NCI-H1417 treated with DMSO at 0.1 percent for 48 hours (cell line): ENCODE measurements around the gene MEX3D.
"Not testable (repeated sequence)": the region's sequence is repeated elsewhere in the genome, so short reads cannot be mapped to it uniquely, and the experiment has no call there.

Experiments
- DNase-seq: peaks from one replicate; lab custom pipeline; 2025; lab: John Stamatoyannopoulos, UW

Gene MEX3D

DNA sequence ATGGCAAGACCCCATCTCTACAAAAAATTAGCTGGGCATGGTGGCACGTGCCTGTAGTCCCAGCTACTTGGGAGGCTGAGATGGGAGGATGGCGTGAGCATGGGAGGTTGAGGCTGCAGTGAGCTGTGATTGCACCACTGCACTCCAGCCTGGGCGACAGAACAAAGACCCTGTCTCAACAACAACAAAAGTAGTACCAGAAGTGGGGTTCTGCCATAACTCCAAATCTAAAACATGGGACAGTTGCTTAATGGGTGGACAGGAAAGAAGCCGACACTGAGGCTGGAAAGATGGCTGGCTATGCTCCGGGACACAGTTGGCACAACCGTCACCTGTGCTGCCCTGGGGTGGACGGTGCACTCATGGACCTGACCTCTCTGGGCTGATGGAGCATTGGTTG is 32.4 kb downstream of the MEX3D start:
- not testable (repeated sequence) for DNase-seq

DNA sequence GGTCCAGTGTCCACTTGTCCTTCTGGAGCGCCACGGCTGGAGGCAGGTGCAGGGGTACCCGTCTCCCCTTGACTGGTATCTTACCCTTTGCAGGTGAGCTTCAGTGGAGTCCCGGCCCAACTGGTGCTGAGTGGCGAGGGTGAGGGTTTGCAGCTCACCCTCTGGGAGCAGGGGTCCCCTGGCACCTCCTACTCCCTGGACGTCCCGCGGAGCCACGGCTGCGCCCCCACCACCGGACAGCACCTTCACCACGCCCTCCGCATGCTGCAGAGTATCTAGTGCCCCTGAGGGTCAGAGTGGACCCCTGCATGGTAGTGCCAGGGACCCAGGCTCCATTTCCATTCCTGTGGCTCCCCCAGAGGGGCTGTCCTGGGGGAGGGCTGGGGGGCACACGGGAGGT is 33.2 kb downstream of the MEX3D start:
- DNase-seq: no peak

DNA sequence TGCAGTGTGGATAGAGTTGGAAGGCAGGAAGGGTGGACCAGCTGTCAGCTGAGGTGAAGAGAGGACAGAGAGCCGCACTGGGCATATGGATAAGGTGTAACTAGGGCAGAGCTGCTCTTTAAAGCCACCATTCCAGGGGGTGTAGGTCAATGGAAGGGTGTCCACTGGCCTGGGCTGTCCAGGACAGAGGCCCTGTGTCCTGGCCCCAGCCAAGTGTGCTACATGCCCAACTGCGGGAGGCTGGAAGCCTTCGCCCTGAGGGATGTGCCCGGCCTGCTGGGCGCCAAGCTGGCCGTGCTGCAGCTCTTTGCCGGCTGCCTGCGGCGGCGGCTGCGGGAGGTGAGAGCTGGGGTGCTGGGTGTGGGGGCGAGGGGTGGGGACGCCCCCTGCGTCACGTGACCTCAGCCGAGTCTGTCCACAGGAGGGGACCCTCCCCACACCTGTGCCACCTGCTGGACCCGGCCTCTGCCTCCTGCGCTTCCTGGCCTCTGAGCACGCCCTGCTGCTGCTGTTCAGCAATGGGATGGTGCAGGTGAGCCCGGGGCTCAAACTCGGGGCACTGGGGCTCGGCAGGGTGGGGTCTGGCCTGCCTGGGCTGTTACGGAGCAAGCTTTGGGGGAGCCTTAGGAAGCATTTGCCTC is 34.5 kb downstream of the MEX3D start:
- DNase-seq: no peak

DNA sequence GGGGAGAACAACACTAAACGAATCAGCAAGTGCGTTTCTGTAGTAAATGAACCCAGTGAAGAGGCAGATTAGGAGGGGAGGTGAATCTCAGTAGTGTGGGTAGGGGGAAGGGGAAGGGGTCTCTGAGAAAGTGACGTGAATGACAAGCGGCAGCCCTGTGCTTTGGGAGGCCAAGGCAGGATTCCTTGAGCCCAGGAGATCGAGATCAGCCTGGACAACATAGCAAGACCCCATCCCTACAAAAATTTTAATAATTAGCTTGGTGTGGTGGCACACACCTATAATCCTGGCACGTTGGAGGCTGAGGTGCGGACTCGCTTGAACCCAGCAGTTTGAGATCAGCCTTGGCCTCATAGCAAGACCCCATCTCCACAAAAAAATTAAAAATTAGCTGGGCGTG is 36.1 kb downstream of the MEX3D start:
- no peak for DNase-seq

DNA sequence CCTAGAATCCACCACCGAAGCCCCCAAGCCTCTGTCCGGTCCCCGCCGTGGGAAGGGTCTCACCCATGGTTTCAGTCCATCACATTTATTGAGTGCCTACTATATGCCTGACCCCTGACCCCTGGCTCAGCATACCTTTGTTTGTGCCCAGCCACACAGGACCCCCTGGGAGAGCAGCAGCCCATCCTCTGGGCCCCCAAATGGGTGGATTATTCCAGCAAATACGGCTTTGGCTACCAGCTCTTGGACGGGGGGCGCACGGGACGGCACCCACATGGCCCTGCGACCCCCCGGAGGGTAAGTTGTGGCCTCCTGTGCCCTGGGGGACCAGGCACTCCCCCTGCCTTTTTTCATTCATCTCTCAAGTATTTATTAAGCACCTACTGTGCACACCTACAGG is 36.5 kb downstream of the MEX3D start:
- no peak for DNase-seq

DNA sequence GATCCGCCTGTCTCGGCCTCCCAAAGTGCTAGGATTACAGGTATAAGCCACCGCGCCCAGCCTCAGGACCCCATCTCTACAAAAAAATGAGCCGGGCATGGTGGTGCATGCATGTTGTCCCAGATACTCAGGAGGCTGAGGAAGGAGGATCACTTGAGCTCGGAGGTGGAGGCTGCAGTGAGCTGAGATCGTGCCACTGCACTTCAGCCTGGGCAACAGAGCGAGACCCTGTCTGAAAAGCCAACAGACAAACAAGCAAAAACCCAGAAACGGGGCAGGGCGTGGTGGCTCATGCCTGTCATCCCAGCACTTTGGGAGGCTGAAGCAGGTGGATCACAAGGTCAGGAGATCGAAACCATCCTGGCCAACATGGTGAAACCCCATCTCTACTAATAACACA is 37.3 kb downstream of the MEX3D start:
- DNase-seq: not testable (repeated sequence)

DNA sequence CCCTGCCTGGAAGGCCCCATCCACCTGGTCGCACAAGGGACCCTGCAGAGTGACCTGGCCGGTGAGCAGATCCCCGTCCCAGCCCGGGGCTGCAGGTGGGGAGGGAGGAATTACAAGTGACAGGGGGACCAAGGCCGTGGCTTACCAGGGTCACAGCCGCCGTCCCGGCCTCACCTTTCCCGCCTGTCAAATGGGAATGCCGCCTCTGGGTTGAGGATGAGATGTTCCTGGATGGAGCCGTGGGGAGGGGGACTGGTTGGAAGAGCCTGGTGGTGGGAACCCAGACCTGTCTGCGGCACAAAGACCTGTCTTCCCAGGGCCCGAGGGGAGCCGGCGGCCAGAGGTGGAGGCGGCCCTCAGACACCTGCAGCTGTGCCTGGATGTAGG is 38.7 kb downstream of the MEX3D start:
- DNase-seq: no peak

DNA sequence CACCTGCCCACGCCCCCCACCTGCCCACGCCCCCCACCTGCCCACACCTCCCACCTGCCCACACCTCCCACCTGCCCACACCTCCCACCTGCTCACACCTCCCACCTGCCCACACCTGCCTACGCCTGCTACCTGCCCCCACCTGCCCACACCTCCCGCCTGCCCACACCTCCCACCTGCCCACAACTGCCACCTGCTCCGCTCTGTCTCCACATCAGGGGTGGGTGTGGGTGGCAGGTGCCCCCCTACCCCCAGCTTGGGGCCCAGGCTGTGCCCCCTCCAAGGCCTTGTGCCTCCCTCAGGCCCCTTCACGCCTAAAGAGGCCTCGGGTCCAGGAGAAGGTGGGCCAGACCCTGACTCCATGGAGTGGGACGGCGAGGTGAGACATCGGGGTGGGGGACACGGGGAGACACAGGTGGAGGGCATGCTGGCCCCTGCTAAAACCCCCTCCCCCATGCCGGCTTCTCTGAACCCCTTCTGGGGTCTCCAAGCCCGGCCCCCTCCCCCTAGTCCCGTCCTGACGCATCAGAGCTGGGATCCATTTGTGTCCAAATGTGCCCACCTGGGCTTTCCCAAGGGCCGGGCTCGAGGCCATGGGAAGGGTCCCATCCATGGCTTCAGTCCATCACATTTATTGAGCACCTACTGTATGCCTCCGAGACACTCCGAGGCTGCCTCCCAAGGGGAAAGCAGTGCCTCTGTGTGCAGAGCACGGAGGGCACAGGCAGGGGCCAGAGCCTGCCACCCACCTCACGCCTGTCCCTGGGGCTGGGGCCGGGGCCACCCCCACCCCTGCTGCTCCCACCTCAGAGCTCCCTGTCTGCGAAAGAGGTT is 39.3 kb downstream of the MEX3D start:
- DNase-seq: no peak

DNA sequence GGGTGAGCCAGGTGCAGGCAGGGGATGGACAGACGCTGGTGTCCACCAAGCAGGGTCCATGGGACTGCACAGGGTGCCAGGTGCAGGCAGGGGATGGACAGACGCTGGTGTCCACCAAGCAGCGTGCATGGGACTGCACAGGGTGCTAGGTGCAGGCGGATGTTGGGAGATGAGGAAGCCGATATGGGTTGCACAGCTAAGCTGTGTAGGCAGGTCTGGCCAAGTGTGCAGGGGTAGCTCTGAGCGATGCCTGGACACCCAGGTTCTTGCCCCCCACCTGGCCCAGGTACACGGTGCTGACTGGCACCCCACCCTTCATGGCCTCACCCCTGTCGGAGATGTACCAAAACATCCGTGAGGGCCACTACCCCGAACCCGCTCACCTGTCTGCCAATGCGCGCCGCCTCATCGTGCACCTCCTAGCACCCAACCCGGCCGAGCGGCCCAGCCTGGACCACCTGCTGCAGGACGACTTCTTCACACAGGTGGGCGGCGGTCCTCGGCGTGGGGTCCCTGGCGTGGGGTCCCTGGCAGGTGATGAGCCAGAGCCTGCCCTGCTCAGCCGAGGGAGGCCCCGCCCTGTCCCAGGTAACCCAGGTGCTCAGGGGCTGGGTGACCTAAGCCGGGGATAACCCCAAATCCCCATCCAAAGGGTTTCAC is 40.3 kb downstream of the MEX3D start:
- DNase-seq: no peak

DNA sequence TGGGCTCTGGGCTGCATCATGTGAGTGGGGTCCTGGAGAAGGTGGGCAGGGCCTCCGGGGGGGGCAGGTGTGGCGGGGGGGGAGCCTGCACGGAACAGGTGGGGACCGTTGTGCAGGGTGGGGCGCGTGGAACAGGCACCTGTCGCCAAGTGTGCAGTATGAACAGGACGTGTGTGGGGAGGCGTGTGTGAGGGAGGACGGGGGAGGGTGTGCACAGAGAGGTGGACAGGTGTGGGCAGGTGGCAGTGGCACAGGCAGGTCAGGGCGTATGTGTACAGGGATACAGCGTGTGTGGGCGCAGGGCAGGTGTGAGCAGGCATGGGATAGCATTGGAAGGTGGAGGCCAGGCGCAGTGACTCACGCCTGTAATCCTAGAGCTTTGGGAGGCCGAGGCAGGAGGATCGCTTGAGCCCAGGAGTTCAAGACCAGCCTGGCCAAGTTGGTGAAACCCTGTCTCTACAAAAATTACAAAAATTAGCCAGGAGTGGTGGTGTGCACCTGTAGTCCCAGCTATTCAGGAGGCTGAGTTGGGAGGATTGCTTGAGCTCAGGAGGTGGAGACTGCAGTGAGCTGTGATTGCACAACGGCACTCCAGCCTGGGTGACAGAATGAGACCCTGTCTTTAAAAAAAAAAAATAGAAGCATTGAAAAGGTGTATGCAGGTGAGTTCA is 41.0 kb downstream of the MEX3D start:
- DNase-seq: no peak

DNA sequence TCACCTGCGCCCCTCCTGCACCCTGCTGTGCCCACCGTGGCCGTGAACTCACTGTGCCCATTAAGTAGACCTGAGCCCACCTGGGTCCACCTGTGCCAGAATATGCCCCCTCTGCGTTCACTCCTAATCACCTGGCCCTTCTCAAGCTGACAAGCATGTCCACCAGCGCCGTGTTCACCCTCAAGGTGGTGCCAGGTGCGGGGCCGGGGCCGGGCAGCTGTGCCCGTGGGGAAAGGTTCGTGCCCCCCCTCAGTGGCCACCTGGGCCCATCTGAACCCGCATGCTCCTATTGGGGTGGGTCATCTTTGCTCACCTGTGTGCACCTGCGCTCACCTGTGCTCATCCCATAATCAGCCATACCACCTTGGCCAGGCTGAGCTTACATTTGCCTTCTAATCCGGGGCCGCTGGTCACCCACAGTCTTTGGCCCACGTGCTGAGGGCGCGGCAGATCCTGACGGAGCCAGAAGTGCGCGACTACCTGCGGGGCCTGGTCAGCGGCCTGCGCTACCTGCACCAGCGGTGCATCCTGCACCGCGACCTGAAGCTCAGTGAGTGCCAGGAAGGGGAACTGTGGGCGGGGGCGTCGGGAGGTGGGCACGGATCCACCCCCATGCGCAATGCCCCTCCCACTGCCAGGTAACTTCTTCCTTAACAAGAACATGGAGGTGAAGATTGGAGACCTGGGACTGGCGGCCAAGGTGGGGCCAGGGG is 41.9 kb downstream of the MEX3D start:
- no peak for DNase-seq

DNA sequence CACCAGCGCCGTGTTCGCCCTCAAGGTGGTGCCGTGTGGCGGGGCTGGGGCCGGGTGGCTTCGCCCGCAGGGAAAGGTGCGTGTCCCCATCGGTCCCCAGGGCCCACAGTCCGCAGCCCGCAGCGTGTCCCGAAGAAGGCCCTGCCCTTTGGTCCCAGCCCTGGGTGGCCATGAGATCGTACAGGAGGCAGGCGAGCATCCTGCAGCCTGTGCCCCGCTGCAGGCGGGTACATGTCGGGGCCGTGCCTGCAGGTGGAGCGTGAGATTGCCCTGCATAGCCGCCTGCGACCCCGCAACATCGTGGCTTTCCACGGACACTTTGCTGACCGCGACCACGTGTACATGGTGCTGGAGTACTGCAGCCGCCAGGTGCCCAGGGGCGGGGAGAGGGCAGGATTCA is 42.8 kb downstream of the MEX3D start:
- DNase-seq: no peak

DNA sequence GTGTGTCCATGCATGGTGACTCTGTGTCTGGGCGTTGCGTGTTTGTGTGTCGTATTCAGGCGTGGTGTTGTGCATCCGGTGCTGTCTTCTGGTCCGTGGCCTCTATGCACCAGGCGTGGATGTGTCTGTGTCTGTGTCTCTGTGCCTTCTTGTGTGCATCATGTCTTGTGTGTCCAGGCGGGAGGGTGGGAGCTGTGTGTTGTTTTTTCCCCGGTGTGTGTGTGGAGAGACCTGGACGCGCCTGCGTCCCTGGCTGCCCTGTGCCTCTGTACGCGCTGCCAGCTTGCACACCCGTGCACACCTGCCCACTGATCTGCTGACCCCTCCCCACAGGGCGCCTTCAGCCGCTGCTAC is 43.2 kb downstream of the MEX3D start:
- DNase-seq: no peak

DNA sequence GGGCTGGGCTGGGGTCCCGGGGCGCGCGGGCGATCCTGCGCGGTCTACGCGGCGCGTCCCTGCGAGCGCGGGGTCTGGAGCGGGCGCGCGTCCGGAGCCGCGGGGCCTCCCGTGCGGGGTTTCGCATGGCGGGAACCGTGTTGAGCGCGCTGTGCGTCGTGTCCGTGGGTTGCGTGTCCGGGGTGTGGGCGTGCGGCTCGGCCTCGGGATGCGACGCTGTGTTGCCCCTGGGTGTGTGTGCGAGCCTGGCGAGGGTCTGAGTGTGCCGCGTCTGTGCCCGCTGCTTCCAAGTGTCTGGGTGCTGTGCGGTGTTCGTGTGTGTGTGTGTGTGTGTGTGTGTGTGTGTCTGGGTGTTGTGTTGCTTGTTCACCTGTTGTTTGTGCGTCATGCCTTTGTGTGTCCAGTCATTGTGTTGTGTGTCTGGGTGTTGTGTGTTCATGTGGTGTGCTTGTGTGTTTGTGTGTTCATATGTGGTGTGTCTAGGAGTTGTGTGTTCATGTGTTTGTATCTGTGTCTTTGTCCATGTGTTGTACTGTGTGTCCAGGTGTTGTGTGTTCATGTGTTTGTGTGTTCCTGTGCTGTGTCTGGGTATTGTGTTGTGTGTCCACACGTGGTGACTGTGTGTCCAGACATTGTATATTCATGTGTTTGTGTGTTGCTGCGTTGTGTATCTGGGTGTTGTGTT is 43.7 kb downstream of the MEX3D start:
- no peak for DNase-seq

DNA sequence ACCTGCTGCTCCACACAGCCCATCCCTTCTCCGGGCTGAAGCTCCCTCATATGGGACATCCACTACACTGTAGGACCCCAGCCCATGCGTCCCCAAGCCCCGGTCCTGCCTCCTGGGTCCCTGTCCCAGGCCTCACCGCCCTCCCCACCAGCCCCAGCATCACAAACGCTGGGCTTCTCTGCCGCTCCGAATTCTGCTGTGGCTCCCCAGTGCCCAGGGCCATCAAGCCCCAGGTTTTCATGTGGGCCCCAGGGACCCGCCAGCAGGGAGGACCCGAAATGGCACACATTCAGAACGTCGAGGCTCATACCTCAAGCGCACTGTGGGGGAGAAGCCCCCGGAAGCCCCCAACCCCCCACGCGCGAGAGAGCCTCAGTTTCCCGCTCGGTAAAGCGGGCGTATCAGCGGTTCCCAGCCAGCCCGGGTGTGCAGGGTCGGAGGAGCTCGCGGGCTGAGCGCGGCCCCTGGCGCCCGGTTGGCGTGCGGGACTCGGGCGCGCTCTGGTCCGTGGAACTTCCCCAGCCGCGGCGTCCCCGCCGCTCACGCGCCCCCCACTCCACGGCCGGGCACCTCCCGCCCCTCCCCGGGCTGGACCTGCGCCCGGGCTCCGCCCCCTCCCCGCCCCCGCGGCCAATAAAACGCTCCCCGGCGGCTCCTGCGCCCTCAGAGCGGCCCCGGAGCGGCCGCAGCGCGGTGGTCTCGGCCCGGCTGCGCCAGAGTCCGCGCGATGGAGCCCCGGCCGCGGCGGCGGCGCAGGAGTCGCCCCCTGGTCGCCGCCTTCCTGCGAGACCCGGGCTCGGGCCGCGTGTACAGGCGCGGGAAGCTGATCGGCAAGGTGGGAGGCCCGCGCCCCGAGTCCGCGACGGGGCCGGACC is 44.5 kb downstream of the MEX3D start, which contains the start of gene PLK5:
PLK5 (plus strand) TSS at position 666 of the 875 bp plus-strand sequence. CDS start 2,920 bp downstream, outside the sequence.
- DNase-seq: no peak

DNA sequence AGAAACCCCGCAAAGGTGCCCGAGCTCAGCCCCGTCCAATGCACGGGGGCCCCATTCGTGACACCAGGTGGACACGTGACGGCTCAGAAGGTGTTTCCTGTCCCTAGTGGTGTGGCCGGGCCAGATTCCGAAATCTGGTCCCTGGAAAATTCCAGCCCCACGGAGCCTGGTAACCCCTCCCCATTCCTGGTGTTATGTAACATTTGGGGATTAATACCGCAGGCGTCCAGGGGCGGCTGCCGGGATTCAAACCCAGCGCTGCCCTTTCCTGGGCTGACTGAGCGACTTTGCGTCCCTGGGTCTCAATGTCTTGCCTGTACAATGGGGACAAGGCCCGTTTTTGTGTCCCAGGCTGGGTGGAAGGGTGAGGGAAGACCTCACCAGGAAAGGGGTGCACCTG is 45.3 kb downstream of the MEX3D start:
- no peak for DNase-seq

DNA sequence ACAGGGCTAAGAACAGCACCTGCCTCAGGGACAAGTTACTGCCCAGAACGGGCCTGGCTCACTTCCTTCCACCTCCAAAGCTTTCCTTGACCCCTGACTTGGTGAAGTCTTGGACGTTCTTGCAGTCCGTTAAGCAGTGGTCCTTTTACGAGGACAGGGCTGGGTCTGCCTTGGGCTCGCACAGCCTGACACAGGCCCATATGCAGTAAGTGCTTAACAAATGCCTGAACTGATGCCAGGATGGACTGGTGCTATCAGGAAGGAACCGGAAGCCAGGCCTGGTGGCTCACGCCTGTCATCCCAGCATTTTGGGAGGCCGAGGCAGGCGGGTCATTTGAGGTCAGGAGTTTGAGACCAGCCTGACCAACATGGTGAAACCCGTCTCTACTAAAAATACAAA is 46.1 kb downstream of the MEX3D start:
- no peak for DNase-seq

DNA sequence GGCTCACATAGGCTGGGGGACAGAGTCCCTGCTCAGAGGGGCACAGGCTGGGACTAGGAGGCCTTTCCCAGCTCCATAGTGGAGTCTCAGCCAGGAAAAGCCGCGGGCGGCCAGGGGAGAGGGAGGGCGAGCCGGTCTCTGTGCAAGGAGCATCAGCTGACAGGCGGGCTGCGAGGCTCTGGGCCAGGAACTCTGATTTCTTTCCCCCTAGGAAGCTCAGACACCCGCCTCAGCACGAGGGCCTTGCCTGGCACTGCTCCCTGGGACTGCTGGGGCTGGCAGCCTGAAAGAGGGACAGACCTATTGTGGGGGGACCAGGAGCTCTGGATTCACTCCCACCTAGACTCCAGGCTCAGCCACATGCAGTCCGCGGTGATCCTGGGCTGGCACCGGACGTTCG is 46.5 kb downstream of the MEX3D start:
- DNase-seq: no peak

DNA sequence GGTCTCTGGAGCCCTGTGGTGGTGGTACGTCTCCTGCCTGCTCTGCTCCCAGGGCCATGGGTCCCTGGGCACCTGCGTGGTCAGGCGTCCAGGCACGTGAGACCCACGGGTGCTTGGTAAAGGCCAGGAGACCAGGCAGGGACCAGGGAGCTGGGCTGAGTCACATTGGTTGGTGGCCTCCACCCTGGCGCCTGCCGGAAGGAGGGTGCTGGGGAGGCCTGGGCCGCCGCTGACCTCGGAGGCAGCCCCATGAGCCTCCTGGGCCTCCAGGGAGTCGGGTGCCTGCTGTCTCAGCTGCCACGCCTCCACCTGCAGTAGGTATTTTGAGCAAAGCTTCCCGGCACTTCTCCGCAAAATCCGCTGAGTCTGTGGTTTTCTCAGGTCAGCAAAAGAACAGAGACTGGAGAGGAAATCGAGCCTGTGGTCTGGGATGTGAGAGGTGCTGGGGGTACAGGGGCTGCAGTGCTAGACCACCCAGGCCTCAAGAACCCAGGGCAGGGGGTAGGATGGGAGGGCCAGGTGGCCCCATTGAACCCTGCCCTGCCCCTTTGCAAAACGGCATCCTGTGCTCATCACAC is 47.8 kb downstream of the MEX3D start:
- no peak for DNase-seq

DNA sequence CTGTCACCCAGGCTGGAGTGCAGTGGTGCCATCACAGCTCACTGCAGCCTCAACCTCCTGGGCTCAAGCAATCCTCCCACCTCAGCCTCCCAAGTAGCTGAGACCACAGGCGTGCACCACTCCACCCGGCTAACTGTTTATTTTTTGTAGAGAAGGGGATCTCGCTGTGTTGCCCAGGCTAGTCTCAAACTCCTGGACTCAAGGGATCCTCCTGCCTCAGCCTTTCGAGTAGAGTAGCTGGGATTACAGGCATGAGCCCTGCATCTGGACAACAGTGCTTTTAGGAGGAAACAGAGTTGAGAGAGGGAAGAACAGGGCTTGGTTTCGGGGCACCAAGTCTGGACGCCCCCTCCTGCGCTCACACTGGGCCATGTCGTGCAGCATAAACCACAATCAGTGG is 48.3 kb downstream of the MEX3D start:
- DNase-seq: not testable (repeated sequence)
